ENCODE measurements around the gene TOMM20L.
"Not testable (repeated sequence)": the region's sequence is repeated elsewhere in the genome, so short reads cannot be mapped to it uniquely, and the experiment has no call there.

Gene TOMM20L

DNA sequence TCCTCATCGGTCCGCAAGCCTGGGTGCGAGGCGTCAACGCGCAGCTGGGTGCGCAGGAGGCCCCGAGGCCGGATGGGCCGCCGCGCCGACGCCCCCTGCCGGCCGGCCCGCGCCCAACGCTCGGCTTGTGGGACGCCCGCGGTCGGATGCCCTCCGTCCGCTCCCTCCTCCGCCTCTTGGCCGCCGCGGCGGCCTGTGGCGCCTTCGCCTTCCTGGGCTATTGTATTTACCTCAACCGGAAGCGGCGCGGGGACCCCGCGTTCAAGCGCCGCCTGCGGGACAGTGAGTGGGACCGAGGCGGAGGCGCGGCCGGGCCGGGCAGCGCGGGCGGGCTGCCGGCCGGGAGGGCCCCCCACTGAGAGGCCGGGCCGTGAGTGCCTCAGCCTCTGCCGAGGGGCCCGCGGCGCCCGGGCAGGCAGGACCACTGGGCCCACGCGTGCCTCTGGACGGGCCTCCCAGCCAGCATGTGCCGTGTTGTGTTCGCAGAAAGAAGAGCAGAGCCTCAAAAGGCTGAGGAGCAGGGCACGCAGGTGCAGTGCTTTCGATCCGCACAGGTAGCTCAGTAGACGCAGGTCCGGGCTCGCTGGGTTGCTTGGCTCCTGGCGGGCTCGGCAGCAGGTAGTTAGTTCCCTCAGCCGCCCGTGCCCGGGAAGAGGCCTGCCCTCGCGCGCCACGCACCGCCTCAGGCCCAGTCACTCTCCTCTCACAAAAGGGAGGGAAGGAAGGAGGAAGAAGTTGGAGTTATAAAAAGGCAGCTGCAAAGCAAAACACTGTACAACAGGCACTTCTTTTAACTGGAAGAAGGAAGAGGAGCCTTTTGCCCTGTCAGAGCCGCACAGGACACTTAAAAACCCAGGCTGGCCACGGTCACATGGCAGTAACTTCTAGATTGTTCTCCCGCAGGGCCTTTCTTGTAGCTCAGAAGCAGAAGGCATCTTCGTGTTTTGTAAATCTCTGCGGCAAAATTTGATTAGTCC lies at the start of gene TOMM20L:
Gene TOMM20L, plus strand, starts transcription at position 119 of the 977 bp plus-strand sequence. Its CDS starts 28 bp downstream, at position 147.
- DNase-seq: peak; percentile 38

DNA sequence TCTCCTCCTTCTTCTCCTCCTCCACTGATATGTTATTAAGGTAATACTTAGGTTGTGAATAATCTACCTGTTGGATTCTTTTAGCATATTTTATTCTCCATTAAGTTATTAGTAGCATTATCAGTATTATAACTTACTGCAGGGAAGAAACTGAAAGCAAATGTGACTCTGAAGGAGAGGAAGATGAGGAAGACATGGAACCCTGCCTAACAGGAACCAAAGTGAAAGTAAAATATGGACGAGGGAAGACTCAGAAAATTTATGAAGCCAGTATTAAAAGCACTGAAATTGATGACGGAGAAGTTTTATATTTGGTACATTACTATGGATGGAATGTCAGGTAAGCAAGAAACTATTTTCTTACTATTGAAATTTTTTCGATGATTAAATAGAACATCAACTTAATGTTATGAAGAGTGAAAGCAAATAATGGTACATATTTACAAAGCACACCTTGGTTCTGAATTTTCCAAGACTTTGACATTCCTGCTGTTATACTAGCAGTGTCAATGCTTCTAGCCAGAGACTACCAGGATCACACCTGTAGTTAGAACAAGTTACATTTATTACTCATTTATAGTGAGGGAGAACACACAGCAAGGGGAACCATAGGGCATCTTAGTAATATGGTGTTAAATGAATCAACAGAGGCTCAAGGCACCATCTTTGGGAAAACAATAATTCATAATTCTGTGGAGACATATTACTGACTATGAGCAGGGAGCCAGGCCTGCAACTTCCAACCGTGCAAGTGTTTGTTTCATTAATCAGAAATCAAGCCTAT lies 42.0 kb upstream of the TOMM20L start:
- no peak for DNase-seq

DNA sequence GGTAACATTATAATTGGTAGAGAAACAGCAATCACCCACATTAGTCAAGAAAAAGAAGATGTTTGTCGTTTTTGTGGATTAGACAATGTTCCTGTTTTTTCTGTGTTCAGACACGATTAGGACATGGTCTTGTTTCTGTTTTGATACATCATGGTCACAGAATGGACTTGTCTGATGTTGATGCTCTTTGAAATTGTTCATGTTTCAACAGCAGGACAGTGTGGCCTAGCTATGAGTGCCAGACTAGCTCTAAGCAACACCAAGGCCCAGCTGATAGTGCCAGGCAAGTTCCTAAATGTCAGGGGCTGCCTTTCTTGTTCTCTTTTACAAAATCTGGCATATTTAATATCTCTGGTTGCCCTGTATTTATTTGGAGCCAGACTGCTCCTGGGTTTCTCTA lies 40.9 kb upstream of the TOMM20L start:
- DNase-seq: no peak

DNA sequence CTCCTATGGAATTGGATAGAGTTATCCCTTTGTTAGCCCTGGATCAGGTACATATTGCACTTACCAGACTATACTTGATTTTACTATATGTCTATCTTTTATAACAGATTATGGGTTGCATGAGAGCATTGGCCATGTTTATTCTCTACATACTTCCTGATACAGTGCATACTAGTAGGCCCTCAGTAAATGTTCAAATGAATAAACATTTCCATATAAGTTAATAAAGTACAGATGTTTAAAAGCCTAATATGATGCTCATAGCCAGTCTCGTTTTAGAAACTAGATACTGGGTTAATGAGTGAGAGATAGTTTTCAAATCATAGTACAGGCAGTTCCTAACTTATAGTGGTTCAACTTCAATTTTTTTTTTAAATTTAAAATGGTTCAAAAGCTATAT lies 39.5 kb upstream of the TOMM20L start:
- no peak for DNase-seq

DNA sequence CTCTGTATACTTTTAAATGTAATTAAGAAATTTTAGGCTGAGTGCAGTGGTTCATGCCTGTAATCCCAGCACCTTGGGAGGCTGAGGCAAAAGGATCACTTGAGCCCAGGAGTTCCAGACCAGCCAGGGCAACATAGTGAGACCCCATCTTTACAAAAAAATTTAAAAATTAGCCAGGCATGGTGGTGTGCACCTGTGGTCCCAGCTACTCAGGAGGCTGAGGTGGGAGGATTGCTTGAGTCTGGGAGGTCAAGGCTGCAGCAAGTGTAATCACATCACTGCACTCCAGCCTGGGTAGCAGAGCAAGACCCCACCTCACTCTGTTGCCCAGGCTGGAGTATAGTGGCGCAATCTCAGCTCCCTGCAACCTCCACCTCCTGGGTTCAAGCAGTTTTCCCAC lies 33.5 kb upstream of the TOMM20L start:
- not testable (repeated sequence) for DNase-seq

DNA sequence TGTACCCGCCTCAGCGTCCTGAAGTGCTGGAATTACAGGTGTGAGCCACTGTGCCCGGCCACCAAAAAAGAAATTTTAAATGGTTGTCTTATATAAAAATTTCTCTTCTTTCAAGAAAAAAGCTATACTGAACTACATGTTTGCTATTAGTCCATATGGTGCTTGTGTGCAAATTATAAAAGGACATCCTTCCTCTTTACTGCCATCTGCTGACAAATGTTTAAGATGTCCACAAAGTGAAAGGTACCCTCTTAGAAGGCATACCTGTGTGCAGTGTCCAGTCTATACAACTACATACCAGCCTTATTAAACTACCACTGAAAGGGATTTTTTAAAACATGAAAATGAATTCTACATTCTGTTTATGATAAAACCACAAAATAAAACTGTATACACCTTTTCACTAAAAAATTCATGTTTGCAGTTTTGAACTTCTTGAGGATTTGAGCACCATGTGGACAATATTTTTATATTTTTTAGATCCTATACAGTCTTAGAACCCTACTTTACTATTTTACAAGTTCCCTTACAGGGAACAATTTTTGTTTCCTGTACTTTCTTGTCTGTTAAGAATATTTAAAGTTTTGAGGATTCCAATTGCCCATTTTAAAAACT lies 32.8 kb upstream of the TOMM20L start:
- peak; percentile 50 for DNase-seq

DNA sequence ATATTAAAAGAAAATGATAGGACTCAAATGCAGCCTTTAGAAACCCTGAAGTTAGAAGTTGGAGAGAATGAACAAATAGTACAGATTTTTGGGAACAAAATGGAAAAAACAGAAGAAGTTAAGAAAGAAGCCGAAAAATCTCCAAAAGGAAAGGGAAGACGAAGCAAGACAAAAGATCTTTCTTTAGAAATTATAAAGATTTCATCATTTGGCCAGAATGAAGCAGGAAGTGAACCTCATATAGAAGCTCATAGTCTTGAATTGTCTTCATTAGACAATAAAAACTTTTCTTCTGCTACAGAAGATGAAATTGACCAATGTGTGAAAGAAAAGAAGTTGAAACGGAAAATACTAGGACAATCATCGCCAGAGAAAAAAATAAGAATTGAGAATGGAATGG lies 31.4 kb upstream of the TOMM20L start:
- no peak for DNase-seq

DNA sequence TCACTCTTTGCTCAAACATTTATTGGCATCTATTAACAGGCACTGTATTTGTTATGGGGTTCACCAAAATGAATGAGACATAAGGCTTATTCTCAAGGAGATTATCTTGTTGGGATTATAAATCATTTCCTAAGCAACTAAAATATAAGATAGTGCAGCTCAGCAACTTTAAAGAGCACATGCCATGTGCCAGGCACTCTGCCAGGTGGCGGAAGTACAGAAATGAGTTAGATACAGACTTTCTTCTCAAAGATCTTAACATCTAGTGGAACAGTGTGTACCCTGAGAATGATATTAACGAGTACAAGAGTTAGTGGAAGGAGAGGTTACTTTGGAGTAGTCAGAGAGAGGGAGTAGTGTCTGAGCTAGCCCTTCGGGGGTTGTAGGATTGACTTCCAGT lies 28.4 kb upstream of the TOMM20L start:
- no peak for DNase-seq

DNA sequence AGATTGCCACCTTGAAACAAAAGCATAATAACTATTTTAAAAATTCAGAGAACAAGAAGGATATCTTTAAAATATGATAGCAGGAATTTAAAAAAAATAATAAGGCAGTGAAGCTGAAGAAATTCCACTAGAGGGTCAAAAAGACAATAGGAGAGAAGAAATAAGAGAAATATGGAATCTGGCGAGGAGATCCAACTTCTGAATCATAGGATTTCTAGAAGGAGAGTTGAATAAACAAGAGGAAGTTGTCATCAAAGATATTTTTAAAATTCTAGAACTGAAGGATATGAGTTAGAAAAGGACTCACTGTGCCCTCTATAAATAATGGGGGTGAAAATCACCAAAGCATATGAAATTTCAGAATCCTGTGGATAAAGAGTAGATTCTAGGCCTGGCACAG lies 26.8 kb upstream of the TOMM20L start:
- no peak for DNase-seq

DNA sequence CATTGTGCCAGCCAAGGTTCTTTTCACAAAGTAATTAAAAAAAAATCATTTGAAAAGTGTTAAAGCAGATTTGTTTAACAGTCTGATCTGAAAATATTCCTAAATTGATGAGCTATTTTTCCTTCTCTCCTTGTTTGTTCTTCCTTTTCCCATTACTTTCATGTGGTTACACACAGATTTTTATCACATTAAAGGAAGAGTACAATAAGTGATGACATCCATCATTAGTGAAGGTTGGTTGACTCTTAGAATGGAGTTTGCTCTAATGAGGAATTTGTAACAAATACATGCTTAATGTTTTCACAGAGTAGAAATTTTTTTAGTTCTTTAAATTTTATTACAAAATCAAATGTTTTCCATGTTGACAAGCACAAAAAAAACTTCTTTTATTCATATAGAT lies 18.9 kb upstream of the TOMM20L start:
- DNase-seq: no peak

DNA sequence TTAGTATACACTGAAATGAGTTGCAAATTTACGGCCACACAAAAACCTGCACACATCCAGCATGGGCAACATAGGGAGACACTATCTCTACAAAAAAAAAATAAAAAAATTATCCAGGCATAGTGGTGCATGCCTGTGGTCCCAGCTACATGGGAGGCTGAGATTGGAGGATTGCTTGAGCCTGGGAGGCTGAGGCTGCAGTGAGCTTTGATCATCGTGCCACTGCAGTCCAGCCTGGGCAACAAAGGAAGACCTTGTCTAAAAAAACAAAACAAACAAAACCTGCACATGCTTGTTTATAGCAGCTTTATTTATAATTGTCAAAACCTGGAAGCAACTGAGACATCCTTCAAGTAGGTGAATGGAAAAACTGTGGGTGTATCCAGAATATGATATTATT lies 4.9 kb upstream of the TOMM20L start:
- no peak for DNase-seq

DNA sequence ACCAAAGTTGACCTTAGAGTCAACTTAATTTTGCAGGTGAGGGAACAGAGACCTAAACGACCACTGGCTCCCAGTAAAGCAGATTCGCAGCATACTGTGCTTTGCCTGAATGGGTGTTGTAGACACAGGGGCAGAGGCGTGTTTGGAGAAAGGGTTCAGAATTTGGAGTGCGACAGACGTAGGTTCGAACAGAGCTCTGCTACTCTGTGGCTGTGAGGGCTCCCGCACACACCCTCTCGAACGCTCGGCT lies 243 bp upstream of the TOMM20L start:
- no peak for DNase-seq

DNA sequence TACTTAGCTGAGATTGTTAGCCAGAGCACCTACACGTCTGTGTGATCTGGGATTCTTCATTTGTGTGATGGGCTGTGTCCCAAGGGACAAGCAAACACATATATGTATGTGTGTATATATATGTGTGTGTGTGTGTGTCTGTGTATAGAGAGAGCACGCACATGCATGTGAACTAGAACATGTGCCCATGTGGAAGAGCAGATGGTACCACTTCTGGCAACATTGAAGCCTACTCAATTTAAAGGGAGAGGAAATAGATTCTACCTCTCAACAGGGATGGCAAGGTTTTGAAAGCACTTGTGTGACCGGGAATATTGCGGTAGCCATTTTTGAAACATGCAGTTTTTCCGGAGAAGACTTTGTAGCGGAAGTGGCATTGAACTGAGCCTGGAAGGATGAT lies 1.4 kb downstream of the TOMM20L start:
- DNase-seq: no peak

DNA sequence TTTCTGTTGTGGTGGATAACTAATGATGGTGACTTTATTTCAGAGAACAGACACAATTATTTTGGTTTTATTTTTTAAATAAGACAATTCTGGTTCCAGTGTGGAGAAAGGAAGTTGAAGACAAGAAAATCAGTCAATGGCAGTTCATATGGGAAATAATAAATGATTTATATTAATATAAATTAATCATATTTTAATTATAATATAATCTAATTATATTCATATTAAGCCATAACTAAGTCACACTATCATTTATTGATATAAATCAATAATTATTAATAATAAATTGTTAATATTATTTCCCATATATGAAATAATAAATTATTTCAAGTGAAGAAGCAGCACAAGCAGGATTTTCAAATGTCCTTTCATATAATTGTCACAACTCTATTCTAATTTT lies 2.8 kb downstream of the TOMM20L start:
- DNase-seq: no peak

DNA sequence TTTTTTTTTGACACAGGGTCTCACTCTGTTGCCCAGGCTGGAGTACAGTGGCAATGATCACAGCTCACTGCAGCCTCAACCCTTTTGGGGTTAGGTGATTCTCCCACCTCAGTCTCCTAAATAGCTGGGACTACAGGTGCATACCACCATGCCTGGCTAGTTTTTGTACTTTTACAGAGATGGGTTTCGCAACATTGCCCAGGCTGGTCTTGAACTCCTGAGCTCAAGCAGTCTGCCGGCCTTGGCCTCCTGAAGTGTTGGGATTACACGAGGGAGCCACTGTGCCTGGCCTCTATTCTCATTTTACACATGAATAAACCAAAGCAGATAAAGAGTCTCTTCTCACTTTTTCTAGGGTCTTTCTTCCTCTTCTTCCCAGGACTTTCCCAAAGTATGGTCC lies 3.2 kb downstream of the TOMM20L start:
- no peak for DNase-seq

DNA sequence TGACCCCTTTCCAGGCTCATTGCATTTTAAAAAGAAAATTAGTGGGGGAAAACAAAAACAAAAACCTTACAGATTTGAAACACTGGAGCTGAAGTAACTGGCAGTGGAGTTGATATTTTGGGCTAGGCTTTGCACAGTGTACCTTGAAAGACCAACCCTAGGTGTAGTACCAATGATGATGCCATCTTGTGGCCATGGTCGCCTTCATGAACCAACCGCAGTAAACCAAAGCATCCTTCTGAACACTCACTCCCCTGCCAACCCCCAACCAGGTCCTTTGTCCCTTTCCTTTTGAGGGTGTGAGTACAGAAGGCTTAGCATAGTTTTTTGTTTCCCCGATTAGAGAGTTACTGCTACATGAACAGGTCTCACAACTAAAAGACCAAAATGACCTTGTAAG lies 5.9 kb downstream of the TOMM20L start:
- DNase-seq: no peak

DNA sequence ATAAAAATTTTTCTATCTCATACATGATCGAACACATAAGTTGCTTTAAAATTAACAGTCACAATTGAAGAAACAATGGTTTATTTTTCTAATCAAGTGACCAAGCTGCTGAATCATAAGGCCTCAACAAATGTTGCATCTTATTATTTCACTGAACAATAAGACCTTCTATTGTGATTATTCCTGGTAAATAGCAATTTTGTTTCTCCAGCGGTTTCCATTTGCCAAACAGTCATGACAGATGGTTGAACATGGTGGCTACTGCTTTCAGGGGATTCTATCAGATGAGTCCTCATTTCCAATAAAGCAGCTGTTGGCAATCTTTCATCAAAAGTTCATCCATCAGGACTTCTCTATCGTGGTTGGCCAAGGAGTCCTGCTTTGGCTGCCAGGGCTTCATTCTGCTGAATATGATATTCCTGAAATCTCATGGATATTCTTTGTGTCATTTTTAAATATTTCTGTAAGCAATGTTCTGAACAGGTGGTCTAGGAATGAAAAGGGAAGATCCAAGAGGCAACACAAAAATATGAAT lies 13.0 kb downstream of the TOMM20L start:
- no peak for DNase-seq

DNA sequence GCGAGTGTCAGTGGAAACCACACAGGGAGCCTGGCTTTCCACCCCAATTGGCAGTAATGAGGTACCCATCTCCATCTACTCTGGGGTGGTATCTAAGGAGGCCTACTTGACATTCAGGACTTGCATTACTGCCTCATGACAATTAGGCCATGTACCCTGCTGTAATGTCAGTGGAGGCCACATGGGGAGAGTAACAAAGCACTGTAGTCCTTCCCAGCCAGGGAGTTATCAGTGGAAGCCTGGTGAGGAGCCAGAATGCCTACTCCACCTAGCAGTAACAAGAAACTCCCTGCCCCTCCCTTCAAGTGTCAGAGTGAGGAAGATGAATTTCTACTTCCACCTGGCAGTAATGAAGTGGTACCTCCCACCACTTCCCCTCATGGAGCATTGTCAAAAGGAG lies 19.1 kb downstream of the TOMM20L start:
- no peak for DNase-seq

DNA sequence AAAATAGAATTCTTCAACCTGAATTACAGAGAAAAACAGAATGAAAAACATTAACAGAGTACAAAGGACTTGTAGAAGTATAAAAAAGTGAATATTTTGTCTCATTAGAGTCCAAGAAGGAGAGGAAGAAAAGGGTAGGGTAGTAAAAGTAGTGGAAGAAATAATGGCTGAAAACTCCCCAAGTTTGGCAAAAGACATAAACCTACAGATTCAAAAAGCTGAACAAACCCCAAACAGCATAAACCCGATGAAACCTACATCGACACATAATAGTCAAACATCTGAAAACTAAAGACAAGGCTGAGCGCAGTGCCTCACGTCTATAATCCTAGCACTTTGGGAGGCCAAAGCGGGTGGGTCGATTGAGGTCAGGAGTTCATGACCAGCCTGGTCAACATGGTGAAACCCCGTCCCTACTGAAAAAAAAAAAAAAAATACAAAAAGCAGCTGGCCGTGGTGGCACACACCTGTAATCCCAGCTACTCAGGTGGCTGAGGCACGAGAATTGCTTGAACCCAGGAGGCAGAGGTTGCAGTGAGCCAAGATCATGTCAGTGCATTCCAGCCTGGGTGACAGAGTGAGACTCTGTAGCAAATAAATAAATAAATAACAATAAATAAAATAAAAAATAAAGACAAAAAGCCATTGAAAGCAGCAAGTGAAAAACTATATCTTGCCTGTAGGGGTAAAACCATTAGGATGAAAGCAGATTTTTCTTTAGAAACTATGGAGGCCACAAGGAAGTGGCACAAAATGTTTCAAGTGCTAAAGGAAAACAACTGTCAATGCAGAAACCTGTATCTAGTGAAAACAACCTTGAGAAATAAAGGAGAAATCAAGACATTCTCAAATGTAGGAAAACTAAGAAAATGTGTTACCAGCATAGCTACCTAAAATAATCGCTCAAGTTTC lies 20.2 kb downstream of the TOMM20L start:
- no peak for DNase-seq

DNA sequence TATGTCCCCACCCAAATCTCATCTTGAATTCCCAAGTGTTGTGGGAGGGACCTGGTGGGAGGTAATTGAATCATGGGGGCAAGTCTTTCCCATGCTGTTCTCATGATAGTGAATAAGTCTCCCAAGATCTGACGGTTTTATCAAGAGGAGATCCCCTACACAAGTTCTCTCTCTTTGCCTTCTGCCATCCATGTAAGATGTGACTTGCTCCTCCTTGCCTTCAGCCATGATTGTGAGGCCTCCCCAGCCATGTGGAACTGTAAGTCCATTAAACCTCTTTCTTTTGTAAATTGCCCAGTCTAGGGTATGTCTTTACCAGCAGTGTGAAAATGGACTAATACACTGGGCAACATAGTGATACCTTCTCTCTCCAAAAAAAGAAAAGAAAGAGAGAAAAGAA lies 21.2 kb downstream of the TOMM20L start:
- not testable (repeated sequence) for DNase-seq

DNA sequence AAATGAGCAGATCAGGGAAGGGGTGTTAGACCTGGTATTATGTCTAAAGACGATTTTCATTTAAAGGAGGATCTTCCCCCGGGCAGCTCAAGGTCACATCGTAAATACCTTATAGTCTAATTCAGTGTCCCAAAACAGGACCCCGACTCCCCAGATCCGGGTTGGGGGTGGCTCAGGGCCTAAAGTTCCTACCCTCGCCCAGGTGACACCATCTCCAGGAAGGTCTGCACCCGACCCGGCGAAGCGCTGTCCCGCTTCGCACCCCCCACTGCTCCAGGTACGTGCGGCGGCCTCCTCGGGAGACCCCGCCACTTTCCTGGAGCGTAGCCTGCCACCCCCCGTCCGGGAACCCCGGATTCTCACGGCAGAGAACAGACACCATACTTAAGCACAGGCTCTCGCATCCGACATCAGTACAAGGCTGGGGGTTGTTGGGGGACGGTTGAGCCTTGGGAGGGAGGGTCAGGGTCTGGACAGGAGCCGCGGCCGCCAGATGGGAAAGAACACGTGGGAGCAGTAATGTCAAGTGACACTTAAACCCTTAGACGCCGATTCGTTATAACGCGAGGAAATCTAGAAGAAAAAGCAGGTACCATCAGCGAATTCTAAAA lies 31.0 kb downstream of the TOMM20L start:
- peak; percentile 54 for DNase-seq

Measured in COR-L47 (cell line).